DMS 273 (cell line): Measurements from ENCODE around the gene GCNT2.
"Not testable (repeated sequence)": the region's sequence is repeated elsewhere in the genome, so short reads cannot be mapped to it uniquely, and the experiment has no call there.

ENCODE experiments used
- DNase-seq: peaks from one replicate; lab custom pipeline; 2025; ENCODE audit not compliant: unreplicated experiment; lab: John Stamatoyannopoulos, UW

The GCNT2 gene

DNA sequence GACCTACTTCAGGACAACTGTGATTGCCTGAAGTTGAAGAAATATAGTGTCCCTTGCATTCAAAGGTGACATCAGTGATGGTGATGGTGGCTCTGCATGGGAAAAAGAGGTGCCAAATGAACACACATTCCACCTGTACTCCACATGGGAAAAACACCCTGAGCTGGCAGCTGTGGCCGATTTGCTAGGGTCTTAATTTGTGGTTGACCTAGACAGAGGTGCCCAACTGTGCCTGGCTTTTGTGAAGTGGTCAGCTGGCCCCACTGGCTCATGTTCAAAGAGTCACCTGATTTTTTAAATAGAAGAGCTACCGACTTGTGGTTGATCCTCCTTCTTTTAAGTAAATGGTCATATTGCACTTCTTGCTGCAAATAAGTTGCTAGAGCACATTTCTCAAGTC lies 7.6 kb upstream of the GCNT2 start:
- DNase-seq = no peak

DNA sequence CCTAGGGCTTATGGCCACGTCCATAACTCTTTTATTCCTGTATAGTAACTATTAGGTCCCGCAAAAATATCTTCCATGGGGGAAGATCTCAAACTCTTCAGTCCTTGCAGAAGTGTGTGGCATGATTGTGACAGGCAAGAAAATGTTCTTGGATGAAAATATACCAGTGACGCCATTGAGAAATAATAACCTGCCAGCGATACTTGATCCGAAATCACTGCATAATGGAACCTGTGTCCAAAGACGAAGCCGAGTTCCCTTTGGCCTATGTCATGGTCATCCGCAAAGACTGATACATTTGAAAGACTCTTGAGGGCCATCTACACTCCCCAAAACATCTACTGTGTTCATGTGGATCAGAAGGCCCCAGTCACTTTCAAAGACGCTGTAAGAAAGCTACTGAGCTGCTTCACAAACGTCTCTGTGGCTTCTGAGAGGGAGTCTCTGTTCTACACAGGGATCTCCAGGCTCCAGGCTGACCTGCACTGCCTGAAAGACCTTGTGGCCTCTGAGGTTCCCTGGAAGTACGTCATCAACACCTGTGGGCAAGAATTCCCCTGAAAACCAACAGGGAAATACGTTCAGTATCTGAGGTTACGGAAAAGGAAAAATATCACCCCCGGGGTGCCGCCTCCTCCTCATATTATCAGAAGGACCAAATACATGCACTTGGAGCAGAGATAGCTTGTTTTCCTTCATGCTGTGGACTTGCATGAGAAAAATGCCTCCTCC lies 6.9 kb upstream of the GCNT2 start:
- DNase-seq = no peak

DNA sequence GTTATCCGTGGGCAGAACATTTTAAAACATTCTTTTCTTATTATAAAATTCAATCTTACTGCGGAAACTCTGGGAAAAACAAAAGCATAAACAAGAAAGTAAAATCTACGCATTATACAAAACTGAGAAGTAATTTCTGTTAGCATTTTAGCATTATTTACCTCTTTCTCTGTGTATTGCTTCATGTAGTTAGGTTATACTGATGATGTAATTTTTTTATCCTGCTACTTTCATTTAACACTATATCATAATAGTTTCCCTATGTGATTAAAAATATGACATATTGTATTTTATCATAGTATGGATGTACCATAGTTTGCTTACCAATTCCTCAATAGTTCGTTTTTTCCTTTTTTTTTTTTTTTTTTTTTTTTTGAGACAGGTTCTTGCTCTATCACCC lies 4.2 kb upstream of the GCNT2 start:
- DNase-seq = no peak

DNA sequence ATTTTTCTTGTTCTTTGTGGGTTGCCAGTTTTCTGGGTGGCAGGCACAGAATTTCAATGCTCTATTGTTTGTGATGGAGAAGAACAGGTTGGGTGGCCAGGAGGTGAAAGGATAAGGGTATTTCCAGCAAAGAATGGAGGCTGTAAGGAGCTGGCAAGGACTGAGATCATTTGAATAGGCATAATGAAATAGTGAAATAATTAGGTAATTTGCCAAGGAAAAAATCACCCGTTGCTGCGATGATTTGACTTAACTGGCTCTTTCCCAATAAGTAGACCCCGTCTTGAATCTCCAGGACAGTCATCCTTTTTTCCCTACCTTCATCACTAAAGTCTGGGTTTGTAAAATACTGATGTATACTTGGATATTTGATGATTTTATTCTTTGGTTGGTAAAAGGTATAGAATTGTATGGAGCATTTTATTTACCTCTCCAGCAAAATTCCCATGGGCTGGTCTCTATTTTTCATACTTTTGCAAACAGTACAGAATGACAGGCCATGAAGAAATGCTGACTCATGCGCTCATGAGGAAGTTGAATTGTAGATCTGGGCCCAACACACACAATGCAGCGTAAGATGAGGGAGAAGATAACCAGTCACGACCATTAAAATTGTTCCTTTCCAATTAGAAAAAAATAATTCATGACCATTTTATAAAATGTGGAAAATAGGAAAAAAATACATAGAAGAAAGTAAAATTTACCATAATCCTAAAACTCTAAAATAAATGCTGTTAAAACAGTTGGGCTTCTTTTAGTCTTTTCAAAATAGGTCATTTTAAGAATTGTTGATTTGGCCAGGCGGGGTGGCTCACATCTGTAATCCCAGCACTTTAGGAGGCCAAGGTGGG lies 2.4 kb upstream of the GCNT2 start:
- DNase-seq = no peak

DNA sequence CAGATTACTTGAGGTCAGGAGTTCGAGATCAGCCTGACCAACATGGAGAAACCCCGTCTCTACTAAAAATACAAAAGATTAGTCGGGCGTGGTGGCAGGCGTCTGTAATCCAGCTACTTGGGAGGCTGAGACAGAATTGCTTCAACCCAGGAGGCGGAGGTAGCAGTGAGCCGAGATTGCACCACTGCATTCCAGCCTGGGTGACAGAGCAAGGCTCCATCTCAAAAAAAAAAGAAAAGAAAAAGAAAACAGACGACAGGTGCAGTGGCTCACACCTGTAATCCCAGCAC lies 1.8 kb upstream of the GCNT2 start:
- not testable (repeated sequence) for DNase-seq

DNA sequence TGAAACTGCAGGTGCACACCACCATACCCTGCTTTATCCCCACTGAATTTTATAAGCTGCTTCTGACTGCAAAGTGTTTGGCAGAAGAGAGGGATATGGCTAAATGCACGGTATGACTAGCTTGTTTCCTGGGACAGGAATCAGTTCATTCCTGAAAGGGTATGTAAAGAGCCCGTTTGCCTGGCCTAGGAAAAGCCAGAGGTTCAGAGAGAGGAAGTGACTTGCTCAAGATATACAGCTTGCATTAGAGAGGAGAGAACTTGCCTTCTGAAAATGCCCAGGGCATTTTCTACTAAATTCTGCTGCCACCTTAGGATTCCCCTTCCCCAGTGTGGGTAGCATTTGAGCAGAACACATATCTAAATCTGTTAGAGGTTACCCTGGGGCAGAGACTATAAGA lies 683 bp upstream of the GCNT2 start:
- DNase-seq = no peak

DNA sequence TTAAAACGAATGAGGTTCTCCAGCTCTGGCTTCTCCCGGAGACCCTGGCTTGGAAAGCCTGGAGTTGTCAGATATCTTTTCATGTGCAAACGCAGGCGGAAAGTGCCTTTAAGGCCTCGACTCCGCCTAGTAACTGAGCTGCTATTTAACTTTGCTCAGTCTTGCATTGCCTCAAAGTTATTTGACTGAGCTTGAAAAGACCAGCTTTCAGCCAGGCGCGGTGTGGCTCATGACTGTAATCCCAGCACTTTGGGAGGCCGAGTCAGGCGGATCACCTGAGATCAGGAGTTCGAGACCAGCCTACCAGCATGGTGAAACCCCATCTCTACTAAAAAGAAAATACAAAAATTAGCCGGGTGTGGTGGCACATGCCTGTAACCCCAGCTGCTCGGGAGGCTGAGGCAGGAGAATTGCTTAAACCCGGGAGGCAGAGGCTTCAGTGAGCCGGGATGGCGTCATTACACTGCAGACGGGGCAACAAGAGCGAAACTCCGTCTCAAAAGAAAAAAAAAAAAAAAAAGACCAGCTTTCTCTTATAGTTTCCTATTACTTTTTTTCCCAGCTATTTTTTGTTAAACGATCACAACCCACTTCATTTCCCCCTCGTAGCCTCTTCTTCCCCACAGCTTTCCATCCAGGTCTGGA lies 1.9 kb downstream of the GCNT2 start:
- DNase-seq = no peak

DNA sequence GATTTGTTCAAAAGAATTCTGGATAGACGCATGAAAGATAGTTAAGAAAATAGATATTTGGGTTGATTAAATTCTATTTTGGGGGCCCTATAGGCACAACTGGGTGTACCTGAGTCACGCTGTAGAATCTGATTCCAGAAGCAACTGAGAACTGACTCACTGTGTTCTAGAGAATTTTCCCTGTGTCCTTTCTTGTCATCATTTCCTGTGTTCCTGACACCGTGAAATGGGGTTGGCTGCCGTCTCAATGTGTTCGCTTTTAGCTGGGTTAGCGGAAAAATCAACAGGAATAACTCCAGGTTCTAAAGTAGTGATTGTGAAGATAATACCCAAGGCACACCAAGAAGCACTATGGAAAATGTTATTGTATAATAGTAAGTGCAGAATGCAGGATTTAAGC lies 5.0 kb downstream of the GCNT2 start:
- no peak for DNase-seq

DNA sequence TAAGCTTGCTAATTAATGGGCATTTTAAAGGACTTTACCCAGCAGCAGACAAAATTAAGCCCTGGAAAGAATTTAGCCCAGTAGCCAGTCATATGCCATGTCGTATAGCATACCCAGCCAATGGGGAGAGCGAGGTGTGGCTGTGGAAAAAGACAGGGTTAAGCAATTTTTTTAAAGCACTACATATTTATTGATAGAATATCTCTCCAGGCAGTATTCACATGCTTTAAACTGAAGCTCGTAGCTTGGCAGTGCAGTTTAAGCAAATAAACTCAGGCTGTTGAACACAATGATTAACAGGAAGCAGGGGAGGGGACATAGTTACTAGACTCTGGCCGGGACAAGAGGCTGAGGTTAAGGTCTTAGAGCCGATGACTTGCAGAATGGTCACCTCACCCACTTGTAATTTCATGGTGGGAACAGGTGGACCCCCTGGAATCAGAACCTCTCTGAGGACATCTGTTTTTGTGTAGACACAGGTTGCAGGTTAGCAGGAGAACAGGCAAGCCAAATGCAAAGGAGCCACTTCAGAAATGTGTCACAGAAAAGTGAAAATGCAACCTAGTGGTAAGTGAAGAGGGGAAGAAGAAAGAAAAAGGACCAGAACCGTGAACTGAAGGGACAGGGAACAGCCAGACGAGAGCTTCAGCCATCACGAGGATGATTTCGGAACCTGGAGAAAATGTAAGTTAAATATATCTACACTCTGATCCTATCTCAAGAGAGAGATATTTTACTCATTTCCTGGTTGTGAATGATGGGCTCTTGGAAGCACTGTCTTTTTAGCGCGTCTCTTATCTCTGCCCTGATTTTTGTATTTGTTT lies 7.2 kb downstream of the GCNT2 start:
- no peak for DNase-seq

DNA sequence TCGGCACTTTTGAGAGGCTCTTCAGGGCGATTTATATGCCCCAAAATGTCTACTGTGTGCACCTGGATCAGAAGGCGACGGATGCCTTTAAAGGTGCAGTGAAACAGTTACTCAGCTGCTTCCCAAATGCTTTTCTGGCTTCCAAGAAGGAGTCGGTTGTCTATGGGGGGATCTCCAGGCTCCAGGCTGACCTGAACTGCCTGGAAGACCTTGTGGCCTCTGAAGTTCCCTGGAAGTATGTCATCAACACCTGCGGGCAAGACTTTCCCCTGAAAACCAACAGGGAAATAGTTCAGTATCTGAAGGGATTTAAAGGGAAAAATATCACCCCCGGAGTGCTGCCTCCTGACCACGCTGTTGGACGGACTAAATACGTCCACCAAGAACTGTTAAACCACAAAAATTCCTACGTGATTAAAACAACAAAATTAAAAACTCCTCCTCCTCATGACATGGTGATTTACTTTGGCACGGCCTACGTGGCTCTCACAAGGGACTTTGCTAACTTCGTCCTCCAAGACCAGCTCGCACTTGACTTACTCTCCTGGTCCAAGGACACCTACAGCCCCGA lies 8.2 kb downstream of the GCNT2 start:
- DNase-seq = no peak

DNA sequence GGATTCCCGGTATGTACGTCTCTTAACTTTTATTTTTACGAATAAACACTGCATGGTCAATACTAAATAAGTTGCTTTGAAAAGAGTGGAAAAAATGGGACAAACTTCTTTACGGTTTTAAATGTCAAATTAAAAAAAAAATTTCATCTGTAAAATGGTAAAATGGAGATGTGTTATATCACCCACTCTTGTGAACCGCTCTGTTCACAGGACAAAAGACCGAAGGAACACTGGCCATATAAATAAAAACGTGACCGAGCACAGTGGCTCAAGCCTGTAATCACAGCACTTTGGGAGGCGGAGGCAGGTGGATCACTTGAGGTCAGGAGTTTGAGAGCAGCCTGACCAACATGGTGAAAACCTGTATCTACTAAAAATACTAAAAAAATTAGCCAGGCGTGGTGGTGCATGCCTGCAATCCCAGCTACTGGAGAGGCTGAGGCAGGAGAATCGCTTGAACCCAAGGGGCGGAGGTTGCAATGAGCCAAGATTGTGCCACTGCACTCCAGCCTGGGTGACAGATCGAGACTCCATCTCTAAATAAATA lies 8.8 kb downstream of the GCNT2 start:
- not testable (repeated sequence) for DNase-seq

DNA sequence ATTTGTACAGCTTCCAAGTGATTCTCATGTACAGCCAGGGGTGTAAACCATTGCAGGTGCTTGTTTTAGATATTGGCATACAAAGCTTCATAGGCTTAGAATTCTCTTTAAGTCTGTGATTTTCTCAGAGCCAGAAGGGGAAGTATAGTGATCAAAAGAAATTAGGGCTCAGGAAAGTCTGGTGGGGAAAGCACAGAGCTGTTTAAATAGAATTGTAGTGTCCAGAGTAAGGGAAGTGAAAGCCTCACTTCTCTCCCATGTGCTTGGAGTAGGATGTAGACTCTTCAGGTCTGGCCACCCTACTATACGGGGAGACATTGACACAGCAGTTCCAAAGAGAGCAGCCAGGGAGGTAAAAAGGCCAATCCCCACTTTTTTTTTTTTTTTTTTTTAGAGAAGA lies 10.4 kb downstream of the GCNT2 start:
- no peak for DNase-seq

DNA sequence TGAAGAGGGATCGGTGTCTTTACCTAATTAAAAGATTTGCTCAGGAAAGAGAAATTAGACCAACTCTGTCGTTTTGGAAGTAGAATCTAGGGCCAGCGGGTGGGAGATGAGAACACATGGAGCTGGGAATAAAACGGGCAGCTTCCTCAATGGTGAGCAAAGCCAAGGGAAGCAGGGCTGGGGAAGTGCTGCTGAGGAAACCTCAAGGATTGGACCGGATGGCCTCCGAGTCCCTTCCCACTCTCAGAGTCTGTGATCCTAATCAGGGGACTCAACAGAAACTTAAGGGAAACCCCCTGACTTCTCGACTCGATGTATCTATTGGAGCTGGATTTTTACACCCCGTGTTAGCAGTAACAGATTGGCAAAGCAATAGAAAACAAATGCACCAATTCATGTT lies 10.8 kb downstream of the GCNT2 start:
- no peak for DNase-seq

DNA sequence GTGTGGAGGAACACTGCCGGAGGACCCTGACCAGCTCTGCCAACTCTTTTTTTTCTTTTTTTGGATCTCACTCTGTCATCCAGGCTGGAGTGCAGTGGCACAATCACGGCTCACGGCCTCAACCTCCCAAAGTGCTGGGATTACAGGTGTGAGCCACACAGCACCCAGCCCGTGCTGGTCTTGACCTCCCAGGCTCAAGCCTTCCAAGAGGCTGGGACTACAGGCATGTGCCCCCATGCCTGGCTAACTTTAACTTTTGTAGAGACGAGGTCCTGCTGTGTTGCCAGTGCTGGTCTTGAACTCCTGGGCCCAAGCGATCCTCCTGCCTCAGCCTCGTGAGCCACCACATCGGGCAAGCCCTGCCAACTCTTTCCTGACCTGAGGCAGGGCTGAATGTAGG lies 11.2 kb downstream of the GCNT2 start:
- no peak for DNase-seq

DNA sequence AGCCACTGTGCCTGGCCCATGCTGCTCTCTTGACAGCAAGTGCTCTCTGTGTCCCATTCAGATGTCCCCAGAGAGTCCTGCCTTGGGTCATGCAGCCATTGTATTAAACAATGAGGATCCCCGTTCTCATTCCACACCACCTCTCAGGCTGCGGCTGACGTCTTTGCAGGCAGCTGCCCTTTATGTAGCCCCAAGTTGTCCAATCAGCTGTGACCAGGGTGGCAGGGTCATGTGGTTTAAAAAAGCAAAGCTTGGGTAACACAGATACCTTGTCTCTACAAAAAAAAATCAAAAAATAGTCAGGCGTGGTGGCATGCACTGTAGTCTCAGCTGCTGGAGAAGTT lies 13.2 kb downstream of the GCNT2 start:
- DNase-seq = no peak

DNA sequence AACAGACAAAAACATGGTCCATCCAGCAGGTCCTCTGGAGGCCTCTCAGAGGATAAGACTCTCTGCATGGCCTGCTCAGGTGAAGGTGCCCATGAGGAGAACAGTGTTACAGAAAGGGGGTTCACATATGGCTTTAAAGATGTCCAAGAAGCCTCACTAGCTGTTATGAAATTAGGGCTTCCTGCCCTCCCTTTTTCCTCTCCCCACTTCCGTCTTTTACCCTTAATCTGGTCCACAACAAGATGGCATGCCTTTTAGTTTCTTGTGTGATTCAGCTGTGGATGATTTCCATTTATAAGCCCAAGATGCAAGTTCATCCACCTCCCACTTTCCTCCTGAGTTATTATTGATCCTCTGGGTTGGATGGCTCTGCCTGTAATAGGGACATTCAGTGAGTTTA lies 14.0 kb downstream of the GCNT2 start:
- DNase-seq = no peak

DNA sequence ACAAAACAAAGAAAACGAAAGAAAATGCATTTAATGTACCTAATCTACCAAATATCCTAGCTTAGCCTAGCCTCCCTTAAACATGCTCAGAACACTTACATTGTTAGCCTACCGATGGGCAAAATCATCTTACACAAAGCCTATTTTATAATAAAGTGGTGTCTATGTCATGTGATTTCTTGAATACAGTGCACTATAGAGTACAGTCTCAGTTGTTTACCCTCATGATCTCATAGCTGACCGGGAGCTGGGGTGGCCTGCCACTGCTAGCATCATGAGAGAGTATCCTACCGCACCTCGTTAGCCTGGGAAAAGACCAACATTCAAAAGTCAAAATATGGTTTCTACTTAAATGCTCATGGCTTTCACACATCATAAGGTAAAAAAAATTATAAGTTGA lies 16.6 kb downstream of the GCNT2 start:
- no peak for DNase-seq

DNA sequence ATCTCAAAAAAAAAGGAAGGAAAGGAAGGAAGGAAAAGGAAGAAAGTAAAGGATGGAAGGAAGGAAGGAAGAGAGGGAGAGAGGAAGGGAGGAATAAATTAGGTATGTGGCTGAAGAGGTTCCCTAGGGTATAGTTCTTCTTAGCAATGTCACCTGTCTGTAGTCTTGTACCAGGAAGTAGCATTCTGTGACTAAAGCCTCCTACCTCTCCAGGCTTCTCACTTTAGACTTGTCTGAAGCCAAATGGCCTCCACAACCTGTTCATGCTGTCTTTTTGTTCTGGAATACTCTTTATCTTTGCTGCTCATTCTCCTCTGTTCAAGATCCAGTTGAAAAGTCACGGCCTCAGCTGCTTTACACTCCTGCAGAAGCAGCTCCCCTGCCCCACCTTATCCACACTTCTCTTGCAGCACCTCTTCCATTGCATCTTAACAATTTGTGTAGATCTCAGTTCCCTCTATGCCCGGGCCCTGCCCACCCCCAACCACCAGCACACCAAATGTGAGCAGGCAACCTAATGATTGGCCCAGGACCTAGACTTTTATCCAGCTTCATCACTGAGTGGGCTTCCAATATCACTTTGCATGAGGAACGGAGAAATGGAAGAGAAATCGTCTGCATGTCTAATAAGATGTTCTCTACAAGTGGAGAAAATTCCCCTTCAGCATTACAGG lies 19.1 kb downstream of the GCNT2 start:
- no peak for DNase-seq

DNA sequence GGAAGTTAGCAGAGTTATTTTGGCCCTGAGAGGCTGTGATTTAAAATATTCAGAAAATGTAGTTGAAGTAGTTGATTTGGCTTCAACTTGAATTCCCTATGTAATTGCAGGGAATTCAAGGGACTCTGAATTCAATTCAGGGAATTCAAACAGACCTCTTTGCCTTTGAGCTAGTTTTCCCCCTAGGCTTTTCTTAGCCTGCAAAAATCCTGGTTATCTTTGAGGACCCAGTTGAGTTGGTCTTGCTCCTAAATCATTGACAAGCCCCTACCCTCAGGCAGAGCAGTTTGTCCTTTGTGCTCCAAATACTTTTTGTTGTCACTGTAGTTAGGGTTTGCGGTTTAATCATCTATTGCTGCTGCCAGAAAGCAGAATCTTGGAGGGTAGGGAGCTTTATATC lies 20.4 kb downstream of the GCNT2 start:
- DNase-seq = no peak

DNA sequence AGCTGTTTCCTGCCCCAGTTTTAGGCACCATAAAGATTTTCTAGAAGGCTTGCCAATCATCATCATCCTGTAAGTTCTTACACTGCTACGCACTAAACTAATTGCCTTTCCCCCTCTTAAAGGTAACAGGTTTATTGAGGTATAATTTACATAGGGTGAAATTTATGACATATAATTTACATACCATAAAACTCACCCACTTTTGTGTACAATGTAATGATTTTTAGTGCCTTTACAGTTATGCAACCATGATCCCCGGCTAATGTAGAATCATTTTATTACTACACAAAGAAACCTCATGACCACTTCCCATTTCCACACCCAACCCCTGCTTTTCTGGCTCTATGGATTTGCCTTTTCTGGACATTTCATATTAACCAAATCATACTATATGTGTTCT lies 21.1 kb downstream of the GCNT2 start:
- DNase-seq = no peak
